Hepatocyte (in vitro differentiated cells): Measurements from ENCODE around the gene MACROD2.

Experiments used
- EZH2 ChIP-seq: fragments of 200-600 bp; sonication (generic); IDR thresholded peaks from 2 replicates; pipeline ENCODE4 v1.6.1; 2016; ENCODE audit warnings: antibody characterized with exemption, mild to moderate bottlenecking, borderline replicate concordance
- TF ChIP-seq, protein P1 (sequence below): fragments of 200-600 bp; sonication (generic); IDR thresholded peaks from 2 replicates; pipeline ENCODE4 v1.5.1; 2016; ENCODE audit warnings: antibody characterized with exemption, mild to moderate bottlenecking; ENCODE audit not compliant: poor library complexity

DNA sequence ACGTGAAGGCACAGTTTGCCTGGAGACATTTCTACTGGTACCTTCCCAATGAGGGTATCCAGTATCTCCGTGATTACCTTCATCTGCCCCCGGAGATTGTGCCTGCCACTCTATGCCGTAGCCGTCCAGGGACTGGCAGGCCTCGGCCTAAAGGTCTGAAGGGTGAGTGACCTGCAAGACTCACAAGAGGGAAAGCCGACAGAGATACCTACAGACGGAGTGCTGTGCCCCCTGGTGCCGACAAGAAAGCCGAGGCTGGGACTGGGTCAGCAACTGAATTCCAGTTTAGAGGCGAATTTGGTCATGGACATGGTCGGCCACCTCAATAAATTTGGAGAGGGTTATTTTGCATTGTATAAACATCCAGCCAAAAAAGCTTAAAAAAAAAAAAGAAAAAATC is 762.4 kb downstream of the MACROD2 start:
- TF ChIP-seq, protein P1, sequence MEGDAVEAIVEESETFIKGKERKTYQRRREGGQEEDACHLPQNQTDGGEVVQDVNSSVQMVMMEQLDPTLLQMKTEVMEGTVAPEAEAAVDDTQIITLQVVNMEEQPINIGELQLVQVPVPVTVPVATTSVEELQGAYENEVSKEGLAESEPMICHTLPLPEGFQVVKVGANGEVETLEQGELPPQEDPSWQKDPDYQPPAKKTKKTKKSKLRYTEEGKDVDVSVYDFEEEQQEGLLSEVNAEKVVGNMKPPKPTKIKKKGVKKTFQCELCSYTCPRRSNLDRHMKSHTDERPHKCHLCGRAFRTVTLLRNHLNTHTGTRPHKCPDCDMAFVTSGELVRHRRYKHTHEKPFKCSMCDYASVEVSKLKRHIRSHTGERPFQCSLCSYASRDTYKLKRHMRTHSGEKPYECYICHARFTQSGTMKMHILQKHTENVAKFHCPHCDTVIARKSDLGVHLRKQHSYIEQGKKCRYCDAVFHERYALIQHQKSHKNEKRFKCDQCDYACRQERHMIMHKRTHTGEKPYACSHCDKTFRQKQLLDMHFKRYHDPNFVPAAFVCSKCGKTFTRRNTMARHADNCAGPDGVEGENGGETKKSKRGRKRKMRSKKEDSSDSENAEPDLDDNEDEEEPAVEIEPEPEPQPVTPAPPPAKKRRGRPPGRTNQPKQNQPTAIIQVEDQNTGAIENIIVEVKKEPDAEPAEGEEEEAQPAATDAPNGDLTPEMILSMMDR = no peak
- TF ChIP-seq EZH2 = no peak
